Spleen (tissue), 7 donors: ENCODE data around the gene KLHL34.

Experiments used
- POLR2A ChIP-seq, 3 donors: fragments of 450-650 bp; IDR thresholded peaks; one replicate each; pipeline ENCODE4 v1.5.1; 2017; ENCODE audit warnings: antibody characterized with exemption in 3 of 3, mild to moderate bottlenecking in 1 of 3
- POLR2AphosphoS5 ChIP-seq, 3 donors: sonication (generic); formaldehyde crosslinking; IDR thresholded peaks; one replicate each; pipeline ENCODE4 v1.5.1; 2017; ENCODE audit warnings: antibody characterized with exemption in 3 of 3
- TF ChIP-seq, protein P1 (sequence below), 11 experiments: fragments of 200-600 bp in 7 of 11; fragments of 450-650 bp in 4 of 11; sonication (generic) in 4 of 11; IDR thresholded peaks in 8 of 11; conservative IDR thresholded peaks in 3 of 11; 1 replicate in 7 of 11; 2 replicates in 4 of 11; pipeline versions ENCODE4 v1.4.0 to v1.8.0; 2016 to 2021; ENCODE audit warnings: antibody characterized with exemption in 11 of 11, inconsistent platforms in 4 of 11, mild to moderate bottlenecking in 1 of 11
- donor health status: DM: no; HTN: no; CAD: no; lungs with moderate emphysema.
- donor health status: DM: no; HTN: no; CAD: no.
- donor health status: DM: no; HTN: no; CAD: no.

DNA sequence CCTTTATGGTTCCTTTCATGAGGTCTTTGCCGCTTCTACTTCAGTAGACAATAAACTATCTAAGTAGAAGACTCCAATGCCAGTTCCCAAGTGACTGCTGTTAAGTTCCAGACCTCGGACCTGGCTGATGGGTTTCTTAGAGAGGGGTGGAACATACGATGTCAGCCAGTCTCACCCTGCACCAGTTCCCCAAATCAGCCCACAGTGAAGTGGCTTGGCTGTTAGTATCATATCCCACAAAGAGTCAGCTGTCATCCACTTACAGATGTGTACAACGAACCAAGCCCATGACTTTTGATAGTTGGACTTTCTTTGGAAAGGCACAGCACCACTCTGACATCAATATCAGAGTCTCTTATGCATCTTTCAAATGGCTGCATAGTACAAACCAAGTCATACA is 8.1 kb upstream of the KLHL34 start:
- TF ChIP-seq, protein P1, sequence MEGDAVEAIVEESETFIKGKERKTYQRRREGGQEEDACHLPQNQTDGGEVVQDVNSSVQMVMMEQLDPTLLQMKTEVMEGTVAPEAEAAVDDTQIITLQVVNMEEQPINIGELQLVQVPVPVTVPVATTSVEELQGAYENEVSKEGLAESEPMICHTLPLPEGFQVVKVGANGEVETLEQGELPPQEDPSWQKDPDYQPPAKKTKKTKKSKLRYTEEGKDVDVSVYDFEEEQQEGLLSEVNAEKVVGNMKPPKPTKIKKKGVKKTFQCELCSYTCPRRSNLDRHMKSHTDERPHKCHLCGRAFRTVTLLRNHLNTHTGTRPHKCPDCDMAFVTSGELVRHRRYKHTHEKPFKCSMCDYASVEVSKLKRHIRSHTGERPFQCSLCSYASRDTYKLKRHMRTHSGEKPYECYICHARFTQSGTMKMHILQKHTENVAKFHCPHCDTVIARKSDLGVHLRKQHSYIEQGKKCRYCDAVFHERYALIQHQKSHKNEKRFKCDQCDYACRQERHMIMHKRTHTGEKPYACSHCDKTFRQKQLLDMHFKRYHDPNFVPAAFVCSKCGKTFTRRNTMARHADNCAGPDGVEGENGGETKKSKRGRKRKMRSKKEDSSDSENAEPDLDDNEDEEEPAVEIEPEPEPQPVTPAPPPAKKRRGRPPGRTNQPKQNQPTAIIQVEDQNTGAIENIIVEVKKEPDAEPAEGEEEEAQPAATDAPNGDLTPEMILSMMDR (IDR thresholded peaks at IDR 0.05 in 8 of 11, conservative IDR thresholded peaks at IDR 0.05 in 3 of 11) = no peak
- TF ChIP-seq POLR2AphosphoS5 (IDR thresholded peaks at IDR 0.05) (no peak), POLR2A (IDR thresholded peaks at IDR 0.05) (no peak)
